NCI-H2171 treated with DMSO at 0.1 percent for 48 hours (cell line): ENCODE results near the gene TLX1.
A peak's percentile ranks its signal among the peaks of the same experiment; 100 is the strongest.

Experiments used
- DNase-seq: peaks from one replicate; lab custom pipeline; 2025; lab: John Stamatoyannopoulos, UW

The TLX1 gene

DNA sequence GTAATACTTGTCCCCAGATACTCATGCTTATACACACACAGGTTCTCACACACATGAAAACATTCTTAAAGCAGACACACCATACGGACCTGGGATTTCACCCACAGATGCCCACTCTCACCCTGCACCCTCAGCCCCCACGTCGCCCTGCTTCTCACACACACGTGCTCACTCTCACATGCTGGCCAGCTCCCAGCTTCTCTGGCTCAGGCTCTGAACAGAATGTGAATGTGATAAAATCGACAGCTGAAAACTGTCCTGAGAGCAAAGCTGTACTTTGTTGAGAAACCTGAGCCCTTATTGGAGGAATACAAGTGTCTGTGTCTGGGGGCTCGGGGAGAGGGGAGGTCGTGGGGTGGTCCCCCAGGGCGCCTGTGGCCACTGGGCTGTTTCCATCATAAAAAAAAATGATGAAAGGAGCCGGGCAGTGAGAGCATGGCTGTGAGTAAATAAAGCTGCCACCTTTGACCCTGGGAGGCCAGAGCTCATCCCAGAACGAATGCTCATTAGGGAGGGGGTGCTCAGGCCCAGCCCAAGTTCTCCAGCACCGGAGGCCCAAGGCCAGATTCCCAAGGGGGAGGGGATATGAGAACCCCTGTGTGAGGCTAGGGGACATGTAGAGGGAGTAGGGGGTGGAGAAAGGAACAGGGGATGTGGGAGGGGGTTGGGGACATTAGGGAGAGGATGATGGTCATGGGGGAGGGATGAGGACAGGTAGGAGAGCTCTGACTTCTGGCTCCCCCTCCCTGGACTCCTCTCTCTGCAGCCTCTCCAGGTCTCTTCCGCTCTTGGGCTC is 18.1 kb upstream of the TLX1 start:
- DNase-seq = no peak

DNA sequence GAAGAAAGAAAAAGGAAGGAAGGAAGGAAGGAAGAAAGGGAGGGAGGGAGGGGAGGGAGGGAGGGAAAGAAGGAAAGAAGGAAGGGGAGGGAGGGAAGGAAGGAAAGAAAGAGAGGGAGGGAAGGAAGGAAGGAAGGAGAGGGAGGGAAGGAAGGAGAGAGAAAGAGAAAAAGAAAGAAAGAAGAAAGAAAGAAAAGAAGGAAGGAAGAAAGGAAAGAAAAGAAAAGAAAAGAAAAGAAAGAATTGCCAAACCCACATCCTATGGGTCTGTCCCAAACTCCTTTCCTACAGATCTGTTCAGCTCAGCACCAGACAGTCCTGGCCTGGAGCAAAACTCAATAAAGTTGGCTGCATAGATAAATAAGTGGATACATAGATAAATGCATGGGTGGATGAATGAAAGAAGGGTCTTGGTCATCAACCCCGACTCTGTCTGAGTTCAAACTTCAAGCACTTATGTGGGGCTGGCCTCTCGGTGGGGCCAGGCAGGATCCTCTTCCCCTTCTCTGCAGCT is 17.2 kb upstream of the TLX1 start:
- DNase-seq = no peak

DNA sequence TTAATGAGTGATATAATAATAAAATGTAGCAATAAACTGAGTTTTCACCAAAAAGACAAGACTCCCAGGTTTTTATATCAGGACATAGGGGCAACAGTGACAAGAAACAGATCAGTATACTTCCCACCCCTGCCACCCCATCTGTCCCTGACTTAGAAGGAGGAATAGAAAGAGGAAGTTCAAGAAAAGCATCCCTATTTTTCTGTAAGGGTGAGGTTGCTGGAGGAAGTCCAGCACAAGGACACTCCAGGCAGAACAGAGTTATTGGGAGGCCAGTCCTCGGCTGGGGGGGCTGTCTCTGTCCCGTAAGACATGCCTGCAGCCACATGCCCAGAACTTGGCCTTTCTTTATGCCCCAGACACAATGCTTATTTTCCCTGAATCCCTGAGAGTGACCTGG is 16.5 kb upstream of the TLX1 start:
- DNase-seq = no peak

GRCh38 chr10:101116754-101117153 is 14.3 kb upstream of the TLX1 start:
- DNase-seq = no peak

DNA sequence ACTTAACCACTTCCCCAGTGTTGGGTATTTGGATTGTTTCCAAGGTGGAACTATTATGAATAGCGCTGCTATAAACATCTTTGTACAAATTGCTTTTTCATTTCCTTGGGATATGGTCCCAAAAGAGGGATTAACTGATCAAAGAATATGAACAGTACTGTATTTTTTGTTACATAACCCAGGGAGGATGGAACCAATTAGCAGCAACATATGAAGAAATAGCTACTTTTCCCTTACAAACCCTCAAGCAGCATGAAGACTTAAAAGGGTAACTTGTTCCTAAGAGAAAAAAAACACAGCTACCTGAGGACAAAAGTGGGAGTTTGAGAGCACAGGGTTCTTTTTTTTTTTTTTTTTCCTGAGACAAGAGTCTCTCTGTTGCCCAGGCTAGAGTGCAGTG is 13.1 kb upstream of the TLX1 start:
- no peak for DNase-seq

DNA sequence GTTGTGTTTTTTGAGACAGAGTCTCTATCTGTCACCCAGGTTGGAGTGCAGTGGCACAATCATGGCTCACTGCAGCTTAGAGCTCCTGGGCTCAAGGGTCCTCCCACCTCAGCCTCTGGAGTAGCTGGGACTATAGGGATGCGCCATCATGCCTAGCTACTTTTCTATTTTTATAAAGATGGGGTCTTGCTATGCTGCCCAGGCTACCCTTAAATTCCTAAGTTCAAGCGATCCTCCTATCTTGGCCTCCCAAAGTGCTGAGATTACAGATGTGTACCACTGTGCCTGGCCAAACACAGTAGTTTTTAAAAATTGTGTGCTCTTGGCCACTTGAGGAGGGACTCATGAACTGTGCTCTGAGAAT is 10.6 kb upstream of the TLX1 start:
- DNase-seq = no peak

DNA sequence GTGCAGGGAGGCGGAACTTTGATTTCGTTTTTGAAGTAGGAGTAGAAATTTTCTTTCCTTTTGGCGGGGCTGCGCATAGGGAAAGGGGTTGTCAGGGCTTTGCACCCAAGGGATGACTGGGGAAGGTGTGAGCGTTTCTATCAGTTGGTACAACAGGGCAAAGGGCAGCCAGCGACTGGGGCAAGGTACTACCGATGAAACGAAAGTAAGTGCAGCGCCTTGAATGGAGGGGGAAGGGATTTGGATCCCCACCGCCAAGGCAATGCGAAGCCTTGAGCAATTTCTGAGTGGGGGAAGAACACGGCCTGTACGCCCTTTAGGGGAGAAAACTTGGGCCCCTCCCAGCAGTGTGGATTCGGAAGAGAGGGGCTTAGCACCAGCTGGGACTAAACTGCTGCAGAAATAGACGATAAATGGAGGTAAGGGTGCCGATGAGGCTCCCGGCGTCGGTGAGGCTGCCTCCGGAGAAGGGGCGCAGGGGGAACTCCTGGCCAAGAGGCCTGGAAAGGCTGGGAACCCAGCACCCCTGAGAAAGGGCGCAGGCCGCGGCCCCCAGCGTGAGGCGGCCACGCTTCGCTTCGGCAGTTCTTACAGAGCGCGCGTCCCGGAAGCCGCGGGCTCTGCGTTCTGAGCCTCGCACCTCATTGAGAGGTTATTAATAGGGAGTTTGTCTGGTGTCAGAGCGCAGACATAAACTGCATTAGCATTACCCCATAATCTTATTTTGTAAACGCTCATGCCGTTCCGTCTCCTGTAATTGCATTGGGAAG is 10.0 kb upstream of the TLX1 start:
- DNase-seq = no peak

DNA sequence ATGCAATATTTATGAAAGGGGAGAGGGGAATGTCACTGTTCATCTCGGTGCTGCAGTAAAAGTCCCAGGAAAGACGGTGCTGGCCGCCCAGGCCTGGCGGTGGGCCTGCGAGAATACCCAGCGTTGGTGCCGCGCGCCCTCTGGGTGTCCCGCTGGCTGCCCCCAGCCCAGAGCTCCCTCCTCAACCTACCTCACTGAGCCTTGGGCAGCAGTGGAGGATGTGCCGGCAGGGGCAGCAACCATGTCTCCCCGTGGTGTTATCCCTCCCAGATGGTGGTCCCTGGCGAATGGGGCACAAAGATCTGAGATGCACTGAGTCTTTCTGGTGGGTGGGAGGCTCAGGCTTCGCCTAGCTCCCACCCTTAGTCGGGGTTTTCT is 9.5 kb upstream of the TLX1 start:
- no peak for DNase-seq

DNA sequence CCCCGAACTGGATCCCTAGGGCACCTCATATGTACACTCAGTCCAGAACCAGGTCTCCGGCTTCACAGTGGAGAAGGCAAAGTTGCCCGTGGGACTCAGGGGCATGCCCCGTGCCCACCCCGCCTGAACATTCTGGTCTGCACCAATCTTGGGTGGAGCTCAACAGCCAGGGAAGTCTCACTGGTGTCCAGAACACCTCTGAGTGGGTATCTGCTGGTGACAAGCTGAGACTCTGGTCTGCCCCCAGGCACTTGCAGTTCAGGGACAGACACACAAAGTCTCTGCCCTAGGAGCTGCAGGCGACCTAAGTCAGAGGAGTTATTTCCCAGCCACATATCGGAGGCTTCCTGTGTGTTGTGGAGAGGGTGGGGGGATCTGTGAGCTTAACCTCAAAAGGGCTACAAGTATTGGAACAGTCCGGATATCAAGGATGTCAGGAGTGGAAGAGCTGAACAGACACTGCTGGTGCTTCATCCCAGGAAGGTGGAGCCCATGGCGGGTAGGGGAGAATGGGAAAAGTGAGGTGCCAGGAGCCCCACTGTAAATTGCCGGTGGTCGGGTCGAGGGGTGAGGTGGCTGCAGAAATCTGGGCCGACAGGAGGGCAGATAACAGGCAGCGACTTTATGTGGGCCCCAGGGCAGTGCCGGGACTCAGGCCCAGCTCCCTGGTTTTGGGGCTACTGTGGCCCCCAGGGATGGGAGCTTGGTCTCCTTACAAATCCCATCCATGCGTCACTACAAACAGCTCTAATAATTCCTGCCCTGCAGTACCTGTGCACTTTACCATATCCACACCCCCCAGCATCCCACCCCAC is 8.6 kb upstream of the TLX1 start:
- no peak for DNase-seq

DNA sequence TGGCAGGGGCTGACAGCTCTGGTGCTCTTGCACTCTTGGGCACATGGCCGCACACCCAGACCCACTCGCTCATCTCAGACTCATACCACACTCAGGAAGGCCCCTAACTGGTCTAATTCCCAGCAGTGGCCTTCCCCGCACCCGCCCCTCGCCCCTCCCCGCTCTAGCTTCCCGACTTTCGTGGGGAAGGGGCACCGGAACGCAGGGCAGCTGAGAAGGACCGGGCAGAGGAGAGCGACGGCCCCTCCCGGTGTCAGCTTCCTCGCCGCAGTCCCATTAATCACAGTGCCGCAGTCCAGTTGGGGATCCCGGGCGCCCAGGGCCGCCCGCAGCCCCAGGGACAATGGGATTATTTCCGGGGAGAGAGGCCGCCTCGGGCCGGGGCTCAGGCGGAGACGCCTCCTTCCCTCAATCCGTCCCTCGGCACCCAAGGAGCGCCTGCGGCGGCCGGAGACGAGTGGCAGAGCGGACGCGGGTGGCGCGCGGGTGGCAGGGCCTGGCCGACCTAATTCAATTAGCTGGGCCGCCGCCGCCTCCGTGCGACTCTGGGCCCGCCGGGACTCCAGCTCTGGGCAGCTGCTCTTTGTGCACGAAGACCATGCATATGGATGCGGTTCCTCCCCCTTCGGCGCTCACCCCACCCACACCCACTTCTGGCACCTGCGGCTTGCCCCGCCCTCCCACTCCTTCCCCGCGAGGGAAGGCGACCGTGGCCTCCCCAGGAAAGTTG is 7.8 kb upstream of the TLX1 start:
- DNase-seq = peak; percentile 32

- peak; percentile 32 for DNase-seq
Measured at GRCh38 chr10:101123815-101124617, 7.1 kb upstream of the TLX1 start.

DNA sequence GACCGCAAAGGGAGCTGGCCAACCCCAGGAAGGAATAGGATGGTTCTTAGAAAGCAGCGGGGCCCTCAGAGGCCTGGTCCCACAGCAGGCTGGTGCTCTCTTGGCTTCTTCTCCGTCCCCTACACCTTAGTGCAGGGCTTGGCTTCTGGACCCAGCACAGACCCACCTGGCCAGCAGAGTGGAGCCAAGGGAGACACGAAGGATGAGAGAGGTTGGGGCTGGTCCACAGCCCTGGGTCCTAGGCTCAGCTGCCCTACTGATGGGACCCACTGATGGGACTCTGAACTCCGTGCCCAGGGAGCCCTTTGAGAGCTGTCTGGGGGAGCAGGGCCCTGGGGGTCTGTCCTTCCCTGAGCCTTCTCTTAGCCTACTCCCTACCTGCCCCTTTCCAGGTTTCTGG is 6.2 kb upstream of the TLX1 start:
- DNase-seq = no peak

DNA sequence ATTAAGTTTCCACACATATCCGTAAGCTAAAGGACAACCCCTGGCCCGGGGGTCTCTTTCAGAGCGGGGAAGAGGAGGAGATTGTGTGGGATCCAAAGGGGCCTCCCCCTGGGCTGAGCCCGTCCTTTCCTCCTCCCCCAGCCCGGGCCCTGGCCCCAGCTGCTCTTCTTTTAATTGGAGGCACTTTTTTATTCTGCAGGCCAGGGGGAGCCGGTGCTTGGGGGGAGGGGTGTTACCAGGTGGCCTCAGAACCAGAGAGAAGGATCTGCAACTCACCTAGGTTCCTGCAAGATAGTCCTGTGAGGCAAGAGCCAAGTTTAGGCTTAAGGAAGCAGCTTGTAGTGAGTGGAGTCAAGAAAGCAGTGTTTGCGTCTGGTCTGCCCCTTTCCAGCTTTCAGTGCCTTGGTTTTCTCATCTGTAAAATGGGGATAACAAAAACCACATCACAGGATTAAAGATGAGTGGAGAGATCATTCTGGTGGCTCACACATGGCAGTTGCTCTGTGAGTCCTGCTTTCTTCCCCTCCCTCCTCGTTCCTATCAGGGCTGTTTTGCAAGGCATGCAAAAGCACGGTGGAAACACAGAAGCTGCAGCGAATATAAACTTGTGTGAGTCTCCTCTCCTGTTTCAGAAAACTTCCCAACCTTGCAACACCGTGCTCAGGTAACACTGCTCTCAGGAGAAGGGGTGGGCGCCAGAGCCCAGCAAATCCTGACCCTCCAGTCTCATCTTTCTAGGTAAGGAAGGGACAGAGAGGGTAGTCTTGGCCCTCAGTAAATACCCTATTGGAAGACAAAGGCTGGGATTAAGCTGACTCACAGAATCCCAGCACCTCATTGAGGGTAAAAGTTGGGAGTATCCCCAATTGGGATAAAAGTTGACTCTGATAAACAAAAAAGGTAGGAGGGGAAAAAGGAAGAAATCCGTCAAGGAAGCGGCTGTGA is 4.1 kb upstream of the TLX1 start:
- DNase-seq = no peak

GRCh38 chr10:101130141-101130540 is 959 bp upstream of the TLX1 start:
- DNase-seq = no peak

GRCh38 chr10:101131962-101132635 is 999 bp downstream of the TLX1 start:
- DNase-seq = no peak

DNA sequence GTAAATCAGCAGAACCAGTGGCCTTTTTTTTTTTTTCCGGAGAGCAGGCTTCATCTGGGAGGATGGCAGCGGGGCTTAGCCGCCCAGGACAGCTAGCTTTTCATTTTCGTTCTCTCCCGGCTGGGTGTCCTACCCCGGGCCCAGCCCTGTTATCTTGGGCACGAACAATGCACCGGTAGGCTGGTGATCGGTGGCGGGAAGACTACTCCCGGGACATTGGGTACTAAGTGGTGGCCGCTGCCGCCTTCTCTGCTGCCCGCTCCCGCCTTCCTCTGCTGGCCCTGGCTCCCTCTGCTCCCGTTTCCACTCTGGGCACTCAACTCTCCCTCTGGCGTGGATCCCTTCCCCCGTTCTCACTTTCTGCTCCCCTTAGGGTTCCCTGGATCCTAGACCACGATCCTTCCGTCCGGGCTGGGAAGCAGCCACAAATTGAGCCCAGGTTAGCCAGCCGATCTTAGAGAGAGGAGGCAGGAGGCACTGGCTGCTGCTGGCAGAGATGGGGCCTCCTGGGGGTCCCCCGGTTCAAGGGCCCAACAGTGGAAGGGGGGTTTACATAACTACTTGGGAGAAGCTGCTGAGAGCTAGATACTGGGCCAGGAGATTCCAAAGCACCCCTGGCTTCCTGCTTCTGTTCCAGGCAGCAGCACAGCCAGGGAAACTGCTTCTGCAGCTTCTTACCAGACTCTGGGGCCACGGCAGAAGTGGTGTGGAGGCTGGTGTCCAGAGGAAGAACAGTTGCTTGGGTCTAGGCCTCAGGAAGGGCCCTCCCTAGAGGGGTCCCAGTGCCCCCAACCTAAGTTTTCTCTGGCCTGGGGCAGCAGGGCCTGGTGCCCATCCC is 1.8 kb downstream of the TLX1 start:
- DNase-seq = no peak

DNA sequence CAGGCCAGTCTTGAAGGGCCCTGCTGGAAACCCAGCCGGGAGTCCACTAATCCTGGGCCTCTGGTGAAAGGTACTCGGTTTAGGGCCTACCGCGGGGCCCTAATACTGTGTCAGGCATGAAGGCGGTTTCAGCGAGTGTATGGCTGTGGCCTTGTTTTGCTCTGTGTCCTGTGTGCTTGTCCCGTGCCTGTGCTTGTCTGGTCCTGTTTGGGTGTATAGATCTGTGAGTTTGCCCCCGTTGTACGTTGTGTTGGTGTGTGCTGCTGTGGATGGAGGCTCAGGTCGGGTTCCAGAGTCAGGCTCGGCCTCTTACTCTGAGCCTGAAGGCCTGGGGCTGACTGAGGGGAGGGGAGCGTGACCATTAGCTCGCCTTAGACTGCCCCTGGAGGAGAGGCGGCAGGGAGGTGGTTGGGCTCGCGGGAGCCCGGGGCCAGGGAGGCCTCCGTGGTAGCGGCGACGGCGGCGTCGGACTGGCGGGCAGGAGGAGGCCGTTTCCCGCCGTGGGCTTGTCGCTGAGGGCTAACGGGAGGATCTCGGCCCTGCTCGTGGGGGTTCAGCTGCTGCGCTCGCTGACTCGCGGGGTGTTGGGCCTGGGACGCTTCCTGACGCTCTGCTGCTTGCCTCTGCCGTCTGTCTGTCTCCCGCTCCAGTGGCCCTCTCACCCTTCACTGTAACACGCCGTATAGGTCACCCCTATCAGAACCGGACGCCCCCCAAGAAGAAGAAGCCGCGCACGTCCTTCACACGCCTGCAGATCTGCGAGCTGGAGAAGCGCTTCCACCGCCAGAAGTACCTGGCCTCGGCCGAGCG is 2.6 kb downstream of the TLX1 start:
- no peak for DNase-seq
